HL-60 (cell line): ENCODE measurements around the gene CD79B.
"Not testable (repeated sequence)": the region's sequence is repeated elsewhere in the genome, so short reads cannot be mapped to it uniquely, and the experiment has no call there.

Experiments used
- CTCF ChIP-seq: IDR thresholded peaks from one replicate; pipeline ENCODE4 v1.5.1; 2011; ENCODE audit warnings: low read length, control low read depth, inconsistent platforms; ENCODE audit not compliant: insufficient read depth
- POLR2AphosphoS5 ChIP-seq: IDR thresholded peaks from 2 replicates; pipeline ENCODE4 v1.6.1; 2012; ENCODE audit warnings: low read depth

GRCh38 chr17:63922402-63922801 lies 9.7 kb downstream of the CD79B start:
- TF ChIP-seq POLR2AphosphoS5, CTCF: not testable (repeated sequence)
